Caco-2 (cell line): ENCODE results near the gene LGALS9B. TPM values are rescaled to one million over a fixed set of nuclear protein-coding genes. Genes with fewer than 3 reads are reported as not detected.
"Not testable (repeated sequence)": the region's sequence is repeated elsewhere in the genome, so short reads cannot be mapped to it uniquely, and the experiment has no call there.

Experiments used
- BruUV-seq: library from RNA; stranded (reverse); fragments of 400-500 nt; replicated peaks from 2 replicates; lab custom pipeline; 2021; lab: Mats Ljungman, UMichigan
- CTCF ChIA-PET: fragments of 300-600 bp; sonication (Branson Sonifier 250); formaldehyde crosslinking; loops from one replicate; lab custom pipeline; 2022; ENCODE audit warnings: antibody characterized with exemption; lab: Charles Lee
- POLR2A ChIA-PET: fragments of 300-600 bp; sonication (Branson Sonifier 250); formaldehyde crosslinking; loops from one replicate; lab custom pipeline; 2022; ENCODE audit warnings: antibody characterized with exemption; lab: Charles Lee
- DNase-seq, 2 experiments: peaks; one replicate each; pipeline versions ENCODE4 v3.0.0 to v3.0.0-alpha.2; 2020 to 2022
- H3K27me3 ChIP-seq: replicated peaks from 2 replicates; pipeline ENCODE4 v1.6.0; 2011; ENCODE audit warnings: low read length; ENCODE audit not compliant: control insufficient read depth, insufficient read depth
- H3K36me3 ChIP-seq: 2 replicates; pipeline ENCODE4 v1.5.1; 2011; ENCODE audit warnings: low read length; ENCODE audit not compliant: control insufficient read depth, insufficient read depth
- H3K4me1 ChIP-seq: fragments of 250-450 bp; sonication (Bioruptor Pico); 2 replicates; pipeline ENCODE4 v1.5.1; 2020; ENCODE audit warnings: mild to moderate bottlenecking
- H3K4me3 ChIP-seq: 2 replicates; pipeline ENCODE4 v1.5.1; 2011; ENCODE audit warnings: low read depth, mild to moderate bottlenecking, control low read depth, low read length
- H3K9me3 ChIP-seq: fragments of 250-450 bp; sonication (Bioruptor Pico); 2 replicates; pipeline ENCODE4 v1.5.1; 2020; ENCODE audit warnings: mild to moderate bottlenecking, moderate library complexity
- H3K27ac Mint-ChIP-seq: one replicate; pipeline ENCODE4 v1.8.0; 2022; ENCODE audit warnings: mixed read lengths; ENCODE audit not compliant: unreplicated experiment
- H3K27me3 Mint-ChIP-seq: one replicate; pipeline ENCODE4 v1.8.0; 2022; ENCODE audit warnings: mixed read lengths; ENCODE audit not compliant: insufficient read depth, unreplicated experiment
- H3K36me3 Mint-ChIP-seq: one replicate; pipeline ENCODE4 v1.8.0; 2022; ENCODE audit warnings: mild to moderate bottlenecking, mixed read lengths; ENCODE audit not compliant: insufficient read depth, unreplicated experiment
- H3K4me1 Mint-ChIP-seq: one replicate; pipeline ENCODE4 v1.8.0; 2022; ENCODE audit warnings: low read depth, mixed read lengths; ENCODE audit not compliant: unreplicated experiment
- H3K4me3 Mint-ChIP-seq: one replicate; pipeline ENCODE4 v1.8.0; 2022; ENCODE audit warnings: mild to moderate bottlenecking, moderate library complexity, mixed read lengths; ENCODE audit not compliant: unreplicated experiment
- H3K9me3 Mint-ChIP-seq: one replicate; pipeline ENCODE4 v1.8.0; 2022; ENCODE audit warnings: mixed read lengths; ENCODE audit not compliant: unreplicated experiment
- intact Hi-C: fragments of 100-400 bp; cut with micrococcal nuclease; formaldehyde crosslinking; loops from one replicate; pipeline ENCODE4 v1.10.0; 2022; ENCODE audit not compliant: unreplicated experiment
- total RNA-seq: library from RNA; stranded (reverse); gene quantifications from 2 replicates; pipeline ENCODE4 v1.2.3, GENCODE V29; 2022

Gene LGALS9B
- total RNA-seq, 1 experiment from 2014 or later, result not detected

DNA sequence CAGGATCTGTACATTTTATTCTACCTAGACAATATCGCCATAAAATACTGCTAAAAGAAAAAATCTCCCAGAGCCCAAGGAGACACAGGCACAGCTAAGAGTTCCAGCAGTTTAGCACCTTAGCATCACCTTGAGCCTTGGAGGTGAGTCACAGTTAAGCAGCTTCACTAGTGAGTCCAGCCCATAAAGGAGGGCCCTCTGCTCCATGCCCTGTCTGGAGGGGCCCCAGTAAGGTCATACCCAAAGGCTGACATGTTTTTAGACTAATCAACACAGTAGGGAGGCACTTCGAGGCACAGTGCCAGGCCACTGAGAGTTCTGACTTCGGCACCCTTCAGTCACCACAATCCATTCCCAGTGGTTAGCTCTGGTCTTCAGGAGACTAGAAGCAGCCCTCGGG lies 2.6 kb upstream of the LGALS9B start:
- H3K36me3 ChIP-seq, H3K4me1 Mint-ChIP-seq, intact Hi-C loops, POLR2A ChIA-PET, H3K36me3 Mint-ChIP-seq, DNase-seq, H3K27me3 Mint-ChIP-seq, CTCF ChIA-PET, H3K27me3 ChIP-seq, BruUV-seq, H3K9me3 Mint-ChIP-seq, H3K4me1 ChIP-seq, H3K9me3 ChIP-seq, H3K4me3 ChIP-seq, H3K4me3 Mint-ChIP-seq, H3K27ac Mint-ChIP-seq: not testable (repeated sequence)

DNA sequence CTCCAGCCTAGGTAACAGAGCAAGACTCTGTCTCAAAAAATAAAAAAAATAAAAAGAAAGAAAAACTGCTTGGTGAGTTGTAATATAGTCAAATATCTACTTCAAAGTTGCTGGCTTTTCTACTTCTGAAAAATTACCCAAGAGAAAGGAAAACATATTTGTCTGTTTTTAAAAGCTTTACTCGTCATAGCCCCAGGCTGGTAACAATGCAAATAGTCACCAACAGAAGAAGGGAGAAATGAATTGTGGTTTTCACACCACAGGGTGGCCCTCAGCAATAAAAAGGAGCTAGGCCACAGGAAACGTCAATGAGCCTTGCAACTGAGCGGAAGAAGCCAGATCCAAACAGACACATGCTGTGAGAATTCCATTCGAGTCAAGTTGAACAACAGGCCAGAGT lies 1.8 kb upstream of the LGALS9B start:
- H3K27me3 ChIP-seq, H3K27me3 Mint-ChIP-seq, H3K4me3 Mint-ChIP-seq, H3K4me1 Mint-ChIP-seq, CTCF ChIA-PET, H3K4me1 ChIP-seq, intact Hi-C loops, H3K9me3 Mint-ChIP-seq, H3K36me3 ChIP-seq, POLR2A ChIA-PET, H3K4me3 ChIP-seq, H3K36me3 Mint-ChIP-seq, DNase-seq, BruUV-seq, H3K9me3 ChIP-seq, H3K27ac Mint-ChIP-seq: not testable (repeated sequence)

DNA sequence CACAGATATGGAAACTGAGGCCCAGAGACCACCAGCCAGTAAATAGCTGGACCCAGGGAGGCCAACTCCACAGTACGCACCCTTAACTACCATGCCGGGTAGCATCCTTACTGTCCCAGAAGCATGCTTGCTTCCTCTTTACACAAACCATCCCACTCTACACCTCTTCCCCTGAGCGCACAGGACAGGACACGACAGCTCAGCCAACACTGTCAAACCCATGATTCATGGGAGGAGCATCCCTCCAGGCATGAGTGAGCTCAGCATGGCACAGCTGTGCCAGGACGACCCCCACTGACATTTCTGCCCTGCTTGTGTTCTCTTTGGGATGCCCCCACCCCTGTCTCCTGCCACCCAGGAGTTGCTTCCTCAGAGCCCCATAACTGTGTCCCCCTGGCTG lies 340 bp downstream of the LGALS9B start:
- DNase-seq, H3K4me1 Mint-ChIP-seq, H3K27me3 ChIP-seq, H3K9me3 ChIP-seq, CTCF ChIA-PET, H3K9me3 Mint-ChIP-seq, H3K27ac Mint-ChIP-seq, POLR2A ChIA-PET, intact Hi-C loops, H3K4me3 Mint-ChIP-seq, H3K4me3 ChIP-seq, H3K36me3 Mint-ChIP-seq, BruUV-seq, H3K27me3 Mint-ChIP-seq, H3K36me3 ChIP-seq, H3K4me1 ChIP-seq: not testable (repeated sequence)

DNA sequence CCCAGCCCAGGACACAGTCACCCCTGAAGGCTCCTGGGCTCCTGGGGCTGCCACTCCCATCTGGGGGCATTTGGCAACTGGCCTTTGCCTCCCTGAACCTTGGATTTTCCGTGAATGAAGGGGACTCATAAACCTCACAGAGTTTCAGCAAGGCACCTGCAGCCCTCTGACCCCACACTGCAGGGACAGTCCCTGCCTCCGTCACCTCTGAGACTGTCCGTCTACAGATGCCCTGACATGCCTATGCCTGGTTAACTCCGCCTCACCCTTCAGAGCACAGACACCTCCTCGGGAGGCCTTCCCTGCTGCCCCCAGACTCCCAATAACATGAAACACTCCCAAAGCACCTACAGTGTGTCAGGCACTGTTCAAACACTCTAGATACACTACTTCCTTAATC lies 786 bp downstream of the LGALS9B start:
- H3K4me3 ChIP-seq, H3K9me3 Mint-ChIP-seq, H3K4me1 ChIP-seq, intact Hi-C loops, H3K36me3 Mint-ChIP-seq, POLR2A ChIA-PET, H3K27me3 Mint-ChIP-seq, H3K9me3 ChIP-seq, H3K36me3 ChIP-seq, H3K4me1 Mint-ChIP-seq, H3K27me3 ChIP-seq, DNase-seq, H3K4me3 Mint-ChIP-seq, BruUV-seq, H3K27ac Mint-ChIP-seq, CTCF ChIA-PET: not testable (repeated sequence)

DNA sequence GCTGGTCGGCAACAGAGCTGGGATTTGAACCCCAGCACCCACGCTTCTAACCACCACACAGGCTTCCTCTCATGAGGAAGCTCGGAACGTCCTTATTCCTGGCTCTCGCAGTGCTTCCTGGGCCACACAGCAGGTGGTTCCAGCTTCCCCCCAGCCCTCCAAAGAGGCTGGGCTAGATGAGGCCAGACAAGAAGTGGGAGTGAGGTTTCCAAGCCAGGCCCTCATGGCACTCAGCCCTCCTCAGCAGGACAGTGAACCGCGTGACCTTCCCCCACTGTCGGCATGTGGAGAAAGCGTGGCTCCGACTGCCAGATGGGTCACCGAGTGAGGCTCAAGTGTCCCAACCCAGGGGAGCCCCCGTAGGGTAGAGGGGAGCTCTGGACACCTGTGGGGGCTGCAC lies 1.8 kb downstream of the LGALS9B start:
- intact Hi-C loops, H3K27ac Mint-ChIP-seq, H3K9me3 ChIP-seq, H3K27me3 Mint-ChIP-seq, DNase-seq, H3K36me3 Mint-ChIP-seq, H3K9me3 Mint-ChIP-seq, H3K4me1 ChIP-seq, H3K36me3 ChIP-seq, H3K4me3 Mint-ChIP-seq, BruUV-seq, POLR2A ChIA-PET, CTCF ChIA-PET, H3K4me1 Mint-ChIP-seq, H3K27me3 ChIP-seq, H3K4me3 ChIP-seq: not testable (repeated sequence)

DNA sequence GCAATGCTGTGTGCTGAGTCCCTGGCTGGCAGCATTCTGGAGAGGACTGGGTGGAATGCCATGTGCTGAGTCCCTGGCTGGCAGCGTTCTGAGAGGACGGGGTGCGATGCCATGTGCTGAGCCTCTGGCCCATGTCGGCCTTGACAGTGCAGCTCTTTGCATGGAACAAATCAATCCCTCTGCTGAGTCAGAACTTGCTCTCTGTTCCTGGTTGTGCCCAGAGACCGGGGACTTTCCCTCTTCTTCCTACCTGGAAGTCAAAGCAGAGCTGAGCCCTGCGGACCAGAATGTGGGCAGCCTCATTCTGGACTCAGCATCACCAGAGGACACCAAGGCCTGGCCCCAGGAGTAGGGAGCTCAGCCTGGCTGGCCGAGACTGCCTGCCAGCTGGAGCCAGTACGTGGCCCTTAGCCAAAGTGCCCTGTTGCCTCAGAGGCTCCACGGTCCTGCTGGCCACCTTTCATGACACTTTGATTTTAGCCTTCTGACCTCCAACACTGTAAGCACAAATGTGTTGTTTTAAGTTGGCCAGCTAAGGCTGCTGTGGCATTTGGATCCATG lies 2.4 kb downstream of the LGALS9B start:
- H3K27me3 Mint-ChIP-seq, H3K4me1 ChIP-seq, CTCF ChIA-PET, H3K4me3 ChIP-seq, H3K36me3 ChIP-seq, H3K36me3 Mint-ChIP-seq, BruUV-seq, POLR2A ChIA-PET, H3K4me1 Mint-ChIP-seq, H3K27me3 ChIP-seq, H3K27ac Mint-ChIP-seq, intact Hi-C loops, H3K9me3 ChIP-seq, DNase-seq, H3K9me3 Mint-ChIP-seq, H3K4me3 Mint-ChIP-seq: not testable (repeated sequence)

DNA sequence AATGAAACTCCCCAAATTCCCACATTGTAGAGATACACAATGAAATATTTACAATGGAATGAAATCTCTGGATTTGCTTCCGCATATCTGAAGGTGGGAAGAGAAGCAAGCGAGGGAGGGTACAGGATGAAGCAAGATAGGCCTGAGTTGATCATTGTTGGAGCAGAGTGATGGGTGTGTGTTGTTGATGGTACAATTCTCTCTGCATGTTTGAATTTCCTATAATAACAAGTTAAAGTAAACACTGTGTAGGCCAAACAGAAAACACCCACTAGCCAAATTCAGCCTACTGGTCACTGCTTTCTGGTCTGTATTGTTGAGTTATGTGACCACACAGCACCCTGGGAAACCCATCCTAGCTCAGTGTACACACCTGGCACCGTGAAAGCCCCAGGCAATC lies 5.2 kb downstream of the LGALS9B start:
- H3K36me3 Mint-ChIP-seq, H3K27me3 Mint-ChIP-seq, H3K4me1 ChIP-seq, POLR2A ChIA-PET, H3K9me3 ChIP-seq, H3K9me3 Mint-ChIP-seq, H3K4me3 Mint-ChIP-seq, CTCF ChIA-PET, intact Hi-C loops, DNase-seq, H3K36me3 ChIP-seq, H3K4me3 ChIP-seq, H3K27ac Mint-ChIP-seq, BruUV-seq, H3K27me3 ChIP-seq, H3K4me1 Mint-ChIP-seq: not testable (repeated sequence)
